ENCODE results near the gene NAIP. TPM values are rescaled to one million over a fixed set of nuclear protein-coding genes. Genes with fewer than 3 reads are reported as not detected.
"Not testable (repeated sequence)": the region's sequence is repeated elsewhere in the genome, so short reads cannot be mapped to it uniquely, and the experiment has no call there.

NAIP gene
- total and polyA plus RNA-seq, 2 of the 8 experiments (the other 6 are each of a cell fraction or from before 2014, with no cell fraction given): 2.1 to 4.4 TPM

DNA sequence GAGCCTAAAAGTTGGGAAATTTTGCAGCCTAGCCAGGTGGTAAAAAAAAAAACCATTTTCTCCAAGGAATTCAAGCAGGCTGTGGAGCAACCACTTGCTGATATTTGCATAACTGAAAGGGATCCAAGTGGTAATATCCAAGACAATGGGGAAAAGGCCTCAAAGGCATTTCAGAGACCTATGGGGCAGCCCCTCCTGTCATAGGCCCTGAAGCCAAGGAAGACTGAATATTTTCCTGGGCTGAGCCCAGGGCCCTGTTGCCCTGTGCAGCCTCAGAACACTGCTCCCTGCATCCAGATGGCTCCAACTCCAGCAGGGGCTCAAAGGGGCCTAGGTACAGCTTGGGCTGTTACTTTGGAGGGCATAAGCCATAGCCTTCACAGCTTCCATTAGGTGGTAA, 60.6 kb downstream of the NAIP start:
- H2BK120ac ChIP-seq (replicated peaks; ENCODE audit: low read depth, low read length); H2BK20ac ChIP-seq (ENCODE audit: low read length); H3K56ac ChIP-seq (replicated peaks; ENCODE audit: insufficient read length, low read depth, low read length); H3K27me3 ChIP-seq (replicated peaks in 1 of 4; ENCODE audit: control insufficient read depth in 3 of 4, extremely low read depth in 1 of 4, insufficient read depth in 3 of 4, low read length in 3 of 4); H3K79me2 ChIP-seq (ENCODE audit: control insufficient read depth in 1 of 2, insufficient read depth in 2 of 2, low read length in 2 of 2); H2BK15ac ChIP-seq (ENCODE audit: low read length); H2AFZ ChIP-seq (ENCODE audit: low read length); FAIRE-seq; CTCF ChIA-PET (ENCODE audit: partially characterized antibody); H3K36me3 ChIP-seq (ENCODE audit: control insufficient read depth in 2 of 4, insufficient read depth in 4 of 4, low read length in 3 of 4); H3K23ac ChIP-seq (ENCODE audit: insufficient read length); H3K9me3 ChIP-seq (ENCODE audit: insufficient read depth in 2 of 2, low read depth in 1 of 2, low read length in 1 of 2); H3K4me2 ChIP-seq (ENCODE audit: insufficient read depth in 1 of 2, low read depth in 2 of 2, low read length in 2 of 2); H2BK12ac ChIP-seq (ENCODE audit: low read depth, low read length); H3K27ac ChIP-seq (ENCODE audit: low read depth, low read length); H3K18ac ChIP-seq (ENCODE audit: extremely low read depth, low read length); H2AK5ac ChIP-seq (ENCODE audit: low read depth, low read length); H3K4me3 ChIP-seq (ENCODE audit: extremely low read depth in 1 of 4, insufficient read depth in 2 of 4, low read depth in 3 of 4, low read length in 4 of 4); H3K23me2 ChIP-seq (ENCODE audit: low read depth, low read length); H4K8ac ChIP-seq (ENCODE audit: extremely low read depth, insufficient read depth, low read length); POLR2A ChIA-PET (ENCODE audit: partially characterized antibody); H4K20me1 ChIP-seq (replicated peaks in 1 of 2; ENCODE audit: control insufficient read depth in 1 of 2, insufficient read depth in 2 of 2, low read length in 2 of 2); H3K9ac ChIP-seq (replicated peaks in 1 of 4; ENCODE audit: extremely low read depth in 1 of 4, low read depth in 3 of 4, low read length in 3 of 4); H3K4me1 ChIP-seq (replicated peaks in 1 of 4; ENCODE audit: control insufficient read depth in 3 of 4, insufficient read depth in 4 of 4, low read length in 3 of 4); H3K14ac ChIP-seq (ENCODE audit: insufficient read length); H4K5ac ChIP-seq (ENCODE audit: insufficient read length, low read depth, low read length); H3K79me1 ChIP-seq (ENCODE audit: low read depth, low read length); H2BK5ac ChIP-seq (ENCODE audit: low read depth, low read length); DNase-seq (ENCODE audit: low read depth in 1 of 2, low spot score in 2 of 2); H3K4ac ChIP-seq (replicated peaks; ENCODE audit: insufficient read length, low read depth, low read length); H4K91ac ChIP-seq (replicated peaks; ENCODE audit: insufficient read length, low read length): not testable (repeated sequence)

DNA sequence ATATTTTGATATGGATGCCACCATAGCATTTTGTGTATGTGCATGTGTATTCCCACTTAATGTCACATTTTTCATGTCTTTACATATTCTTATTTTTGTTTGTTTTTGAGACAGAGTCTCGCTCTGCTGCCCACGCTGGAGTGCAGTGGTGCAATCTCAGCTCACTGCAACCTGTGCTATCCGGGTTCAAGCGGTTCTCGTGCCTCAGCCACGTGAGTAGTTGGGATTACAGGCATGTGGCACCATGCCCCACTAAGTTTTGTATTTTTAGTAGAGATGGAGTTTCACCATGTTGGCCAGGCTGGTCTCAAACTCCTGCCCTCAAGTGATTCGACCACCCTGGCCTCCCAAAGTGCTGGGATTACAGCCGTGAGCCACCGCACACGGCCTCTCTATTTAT, 72.1 kb downstream of the NAIP start:
- H2BK5ac ChIP-seq (ENCODE audit: low read depth, low read length); H3K23me2 ChIP-seq (ENCODE audit: low read depth, low read length); H2AK5ac ChIP-seq (ENCODE audit: low read depth, low read length); H2AFZ ChIP-seq (ENCODE audit: low read length); H4K91ac ChIP-seq (replicated peaks; ENCODE audit: insufficient read length, low read length); H3K56ac ChIP-seq (replicated peaks; ENCODE audit: insufficient read length, low read depth, low read length); H3K36me3 ChIP-seq (ENCODE audit: control insufficient read depth in 2 of 4, insufficient read depth in 4 of 4, low read length in 3 of 4); POLR2A ChIA-PET (ENCODE audit: partially characterized antibody); H2BK120ac ChIP-seq (replicated peaks; ENCODE audit: low read depth, low read length); H3K4me1 ChIP-seq (replicated peaks in 1 of 4; ENCODE audit: control insufficient read depth in 3 of 4, insufficient read depth in 4 of 4, low read length in 3 of 4); H3K18ac ChIP-seq (ENCODE audit: extremely low read depth, low read length); H4K20me1 ChIP-seq (replicated peaks in 1 of 2; ENCODE audit: control insufficient read depth in 1 of 2, insufficient read depth in 2 of 2, low read length in 2 of 2); H3K27me3 ChIP-seq (replicated peaks in 1 of 4; ENCODE audit: control insufficient read depth in 3 of 4, extremely low read depth in 1 of 4, insufficient read depth in 3 of 4, low read length in 3 of 4); H2BK15ac ChIP-seq (ENCODE audit: low read length); H2BK12ac ChIP-seq (ENCODE audit: low read depth, low read length); H3K9me3 ChIP-seq (ENCODE audit: insufficient read depth in 2 of 2, low read depth in 1 of 2, low read length in 1 of 2); DNase-seq (ENCODE audit: low read depth in 1 of 2, low spot score in 2 of 2); H3K27ac ChIP-seq (ENCODE audit: low read depth, low read length); FAIRE-seq; H4K5ac ChIP-seq (ENCODE audit: insufficient read length, low read depth, low read length); H3K23ac ChIP-seq (ENCODE audit: insufficient read length); H4K8ac ChIP-seq (ENCODE audit: extremely low read depth, insufficient read depth, low read length); H3K14ac ChIP-seq (ENCODE audit: insufficient read length); H3K79me2 ChIP-seq (ENCODE audit: control insufficient read depth in 1 of 2, insufficient read depth in 2 of 2, low read length in 2 of 2); H3K4ac ChIP-seq (replicated peaks; ENCODE audit: insufficient read length, low read depth, low read length); H3K9ac ChIP-seq (replicated peaks in 1 of 4; ENCODE audit: extremely low read depth in 1 of 4, low read depth in 3 of 4, low read length in 3 of 4); H3K4me3 ChIP-seq (ENCODE audit: extremely low read depth in 1 of 4, insufficient read depth in 2 of 4, low read depth in 3 of 4, low read length in 4 of 4); H3K79me1 ChIP-seq (ENCODE audit: low read depth, low read length); H2BK20ac ChIP-seq (ENCODE audit: low read length); CTCF ChIA-PET (ENCODE audit: partially characterized antibody); H3K4me2 ChIP-seq (ENCODE audit: insufficient read depth in 1 of 2, low read depth in 2 of 2, low read length in 2 of 2): not testable (repeated sequence)
- 98% methylated on average over 6 of the region's 10 CpGs; no CpG with 5 or more reads in 1 of the 2 experiments for WGBS, 2 experiments (ENCODE audit: extremely low coverage in 1 of 2, insufficient coverage in 1 of 2, insufficient read length in 1 of 2, insufficient replicate concordance in 2 of 2, low coverage in 1 of 2, low lambda C conversion rate in 2 of 2, missing lambda C conversion rate in 1 of 2)

Measured in H1 (cell line).